Left ventricle myocardium inferior (tissue), 1 donor: ENCODE measurements around the gene ACR. TPM values are rescaled to one million over a fixed set of nuclear protein-coding genes. Genes with fewer than 3 reads are reported as not detected.
A peak's percentile ranks its signal among the peaks of the same experiment; 100 is the strongest.

Experiments
- DNase-seq: peaks from one replicate; pipeline ENCODE4 v3.0.0-alpha.2; 2020
- H3K27ac ChIP-seq: fragments of 200-600 bp; replicated peaks from 2 replicates; pipeline ENCODE4 v1.8.0; 2021
- H3K27me3 ChIP-seq: fragments of 200-600 bp; 2 replicates; pipeline ENCODE4 v1.8.0; 2021; ENCODE audit warnings: low read depth
- H3K36me3 ChIP-seq: fragments of 200-600 bp; 2 replicates; pipeline ENCODE4 v1.8.0; 2021
- H3K4me1 ChIP-seq: fragments of 200-600 bp; 2 replicates; pipeline ENCODE4 v1.8.0; 2021
- H3K4me3 ChIP-seq: fragments of 200-600 bp; 2 replicates; pipeline ENCODE4 v1.8.0; 2021; ENCODE audit warnings: mild to moderate bottlenecking, moderate library complexity
- H3K9me3 ChIP-seq: fragments of 200-600 bp; replicated peaks from 2 replicates; pipeline ENCODE4 v1.8.0; 2021
- intact Hi-C: fragments of 100-400 bp; cut with micrococcal nuclease; formaldehyde crosslinking; loops from one replicate; pipeline ENCODE4 v1.11.0; 2022
- total RNA-seq: library from RNA; stranded (reverse); fragmentation: NEBNext Ultra II Directional; extraction: Animal tissue kit (Norgen Biotek cat#: 25700); gene quantifications from one replicate; pipeline ENCODE4 v1.2.1, GENCODE V29; 2021
- TF ChIP-seq, protein P1 (sequence below): fragments of 200-600 bp; IDR thresholded peaks from 2 replicates; pipeline ENCODE4 v1.8.0; 2021; ENCODE audit warnings: antibody characterized with exemption, mild to moderate bottlenecking, borderline replicate concordance
- donor health status: DM: no; HTN: yes; CAD: no; lungs with severe emphysema.

The ACR gene
- total RNA-seq, 1 donor from 2014 or later = 0.30 TPM

DNA sequence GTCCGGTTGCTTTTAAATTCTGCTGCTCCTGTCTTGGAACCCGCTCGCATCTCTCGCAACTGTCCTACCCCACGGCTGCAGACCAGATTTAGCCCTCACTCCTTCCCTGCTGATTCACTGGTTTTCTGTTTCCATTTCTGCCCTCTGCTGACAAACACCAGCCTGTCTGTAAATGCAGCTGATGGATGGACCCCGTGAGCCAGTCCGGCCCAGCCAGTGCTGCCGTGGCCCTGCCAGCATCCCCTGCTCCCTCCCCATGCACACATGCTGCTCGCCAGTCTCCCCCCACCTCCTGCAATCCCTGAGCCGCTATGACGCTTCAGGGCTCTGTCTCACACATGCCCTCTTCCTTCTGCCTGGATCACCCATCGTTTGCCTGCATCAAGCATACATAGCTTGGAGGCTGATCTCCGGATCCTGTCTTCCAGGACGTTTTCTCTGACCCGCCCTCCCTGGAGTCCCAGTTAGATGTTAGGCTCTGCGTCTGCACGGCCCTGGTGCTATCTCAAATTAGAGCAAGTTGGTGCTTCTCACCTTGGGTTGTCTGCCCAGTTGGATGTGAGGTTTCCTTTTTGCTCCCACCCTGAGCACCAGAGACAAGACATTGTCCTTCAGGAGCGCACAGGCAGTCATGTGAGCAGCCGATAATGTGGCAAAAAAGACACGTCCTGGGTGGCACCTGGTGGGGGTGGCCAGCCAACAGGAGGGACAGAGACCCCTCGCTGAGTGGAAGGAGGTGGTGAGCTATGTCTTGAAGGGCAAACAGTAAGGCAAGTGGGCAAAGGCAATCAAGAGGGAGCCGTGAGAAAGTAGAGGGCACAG, 4.3 kb upstream of the ACR start:
- TF ChIP-seq, protein P1, sequence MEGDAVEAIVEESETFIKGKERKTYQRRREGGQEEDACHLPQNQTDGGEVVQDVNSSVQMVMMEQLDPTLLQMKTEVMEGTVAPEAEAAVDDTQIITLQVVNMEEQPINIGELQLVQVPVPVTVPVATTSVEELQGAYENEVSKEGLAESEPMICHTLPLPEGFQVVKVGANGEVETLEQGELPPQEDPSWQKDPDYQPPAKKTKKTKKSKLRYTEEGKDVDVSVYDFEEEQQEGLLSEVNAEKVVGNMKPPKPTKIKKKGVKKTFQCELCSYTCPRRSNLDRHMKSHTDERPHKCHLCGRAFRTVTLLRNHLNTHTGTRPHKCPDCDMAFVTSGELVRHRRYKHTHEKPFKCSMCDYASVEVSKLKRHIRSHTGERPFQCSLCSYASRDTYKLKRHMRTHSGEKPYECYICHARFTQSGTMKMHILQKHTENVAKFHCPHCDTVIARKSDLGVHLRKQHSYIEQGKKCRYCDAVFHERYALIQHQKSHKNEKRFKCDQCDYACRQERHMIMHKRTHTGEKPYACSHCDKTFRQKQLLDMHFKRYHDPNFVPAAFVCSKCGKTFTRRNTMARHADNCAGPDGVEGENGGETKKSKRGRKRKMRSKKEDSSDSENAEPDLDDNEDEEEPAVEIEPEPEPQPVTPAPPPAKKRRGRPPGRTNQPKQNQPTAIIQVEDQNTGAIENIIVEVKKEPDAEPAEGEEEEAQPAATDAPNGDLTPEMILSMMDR = no peak
- peaks cover 85% of the 10 kb centered on the region for H3K27me3 ChIP-seq
- H3K27ac ChIP-seq = peak overlapping the region; percentile 7
- DNase-seq = peak; percentile 16
- peaks cover 50% of the 10 kb centered on the region for H3K4me1 ChIP-seq
- no peak overlapping the region for H3K4me3 ChIP-seq
- intact Hi-C loops = no loop called here
- H3K36me3 ChIP-seq = no peaks in the 10 kb centered on the region
- H3K9me3 ChIP-seq = no peaks in the 10 kb centered on the region

DNA sequence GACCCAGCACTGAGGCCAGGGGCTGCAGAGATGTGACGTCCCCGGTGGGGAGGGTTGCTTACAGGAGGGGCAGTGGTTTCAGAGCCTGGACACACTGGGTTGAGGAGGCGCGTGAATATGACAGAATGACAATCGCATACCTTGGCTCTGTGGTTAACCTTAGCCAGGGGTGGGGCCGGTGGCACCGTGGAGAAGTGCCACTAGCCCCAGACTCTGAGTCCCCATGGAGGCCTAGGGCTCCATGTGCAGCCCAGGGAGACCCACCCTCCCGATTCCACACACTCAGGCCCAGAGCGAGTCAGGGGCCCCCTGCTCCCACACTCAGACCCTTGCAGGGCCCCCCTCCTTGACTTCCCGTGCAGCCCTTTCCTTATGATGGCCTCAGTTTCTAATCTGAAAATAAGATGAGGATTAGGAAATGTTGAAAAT, 3.6 kb upstream of the ACR start:
- H3K4me3 ChIP-seq = no peak overlapping the region
- DNase-seq = no peak
- intact Hi-C loops = no loop called here
- H3K27me3 ChIP-seq = peaks cover 89% of the 10 kb centered on the region
- peaks cover 44% of the 10 kb centered on the region for H3K4me1 ChIP-seq
- H3K36me3 ChIP-seq = no peaks in the 10 kb centered on the region
- no peak overlapping the region for H3K27ac ChIP-seq
- no peaks in the 10 kb centered on the region for H3K9me3 ChIP-seq
- TF ChIP-seq, protein P1 = no peak

- Histone ChIP-seq H3K27ac (no peak overlapping the region), H3K4me1 (peaks cover 36% of the 10 kb centered on the region), H3K36me3 (no peaks in the 10 kb centered on the region), H3K27me3 (peaks cover 86% of the 10 kb centered on the region), H3K9me3 (no peaks in the 10 kb centered on the region), H3K4me3 (no peak overlapping the region)
- intact Hi-C loops = no loop called here
- TF ChIP-seq, protein P1 = no peak
- peak; percentile 9 for DNase-seq
Measured at GRCh38 chr22:50734986-50735738, 2.8 kb upstream of the ACR start.

DNA sequence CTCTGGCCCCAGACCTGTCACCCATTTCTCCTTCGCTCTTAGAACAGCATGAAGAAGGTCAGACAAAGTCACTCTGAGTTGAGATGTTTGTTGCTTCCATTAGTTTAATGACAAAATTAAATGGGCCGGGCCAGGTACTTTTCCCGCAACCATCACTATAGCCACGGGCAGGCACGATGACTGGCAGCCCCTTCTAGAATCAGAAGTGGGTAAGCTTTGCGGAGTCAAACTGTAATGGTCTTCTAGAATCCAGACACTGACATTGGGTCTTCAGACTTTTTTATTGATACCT, 2.3 kb upstream of the ACR start:
- Histone ChIP-seq H3K27me3 (peaks cover 80% of the 10 kb centered on the region), H3K4me3 (no peak overlapping the region), H3K4me1 (peaks cover 31% of the 10 kb centered on the region), H3K36me3 (no peaks in the 10 kb centered on the region), H3K9me3 (no peaks in the 10 kb centered on the region), H3K27ac (no peak overlapping the region)
- intact Hi-C loops = no loop called here
- TF ChIP-seq, protein P1 = no peak
- DNase-seq = no peak

- H3K27me3 ChIP-seq = peaks cover 50% of the 10 kb centered on the region
- DNase-seq = no peak
- intact Hi-C loops = no loop called here
- no peak overlapping the region for H3K4me3 ChIP-seq
- H3K9me3 ChIP-seq = no peaks in the 10 kb centered on the region
- peaks cover 3% of the 10 kb centered on the region for H3K4me1 ChIP-seq
- no peaks in the 10 kb centered on the region for H3K36me3 ChIP-seq
- TF ChIP-seq, protein P1 = no peak
- no peak overlapping the region for H3K27ac ChIP-seq
Measured at GRCh38 chr22:50738649-50739227, 734 bp downstream of the ACR start.
